PC-9 (cell line): Measurements from ENCODE around the gene TSPAN18.

ENCODE experiments used
- CTCF ChIP-seq: fragments of 200-600 bp; sonication (generic); conservative IDR thresholded peaks from 2 replicates; pipeline ENCODE4 v1.6.1; 2017; ENCODE audit warnings: mixed run types, antibody characterized with exemption, mild to moderate bottlenecking, moderate library complexity
- EZH2 ChIP-seq: fragments of 200-600 bp; sonication (generic); IDR thresholded peaks from 2 replicates; pipeline ENCODE4 v1.8.0; 2017; ENCODE audit warnings: antibody characterized with exemption, low read depth

DNA sequence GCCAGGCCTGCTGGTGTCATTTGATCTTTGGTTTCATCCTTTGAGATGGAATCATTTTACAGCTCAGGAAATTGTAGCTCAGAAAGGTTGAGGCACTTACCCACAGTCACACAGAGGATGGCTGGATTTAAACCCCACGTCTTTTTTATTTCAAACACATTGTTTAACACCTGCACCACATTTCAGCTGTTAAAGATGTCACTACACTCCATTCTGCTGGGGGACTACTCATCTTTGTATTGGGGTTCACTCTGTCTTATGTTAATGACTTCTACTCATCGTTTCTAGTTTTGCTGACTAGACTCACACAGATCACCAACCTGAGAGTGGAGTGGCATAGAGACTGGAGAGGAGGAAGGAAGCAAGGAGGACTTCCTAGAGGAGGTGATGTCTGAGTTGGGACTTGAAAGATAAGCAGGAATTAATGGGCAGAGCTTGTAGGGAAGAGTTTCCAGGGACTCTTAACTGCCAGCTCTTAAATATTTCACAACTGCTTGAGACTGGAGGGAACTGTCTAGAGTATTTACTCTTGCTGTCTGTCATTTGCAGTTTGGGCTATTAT is 143.9 kb downstream of the TSPAN18 start:
- no peak for TF ChIP-seq CTCF
- no peak for TF ChIP-seq EZH2
